Measurements from ENCODE around the gene CNTN5.

CNTN5 gene

GRCh38 chr11:100359281-100359680 is 1338.5 kb downstream of the CNTN5 start:
- no peak for TF ChIP-seq OSR1 (CRISPR knock-in tag; IDR thresholded peaks at IDR 0.05)
- ATAC-seq: no peak

DNA sequence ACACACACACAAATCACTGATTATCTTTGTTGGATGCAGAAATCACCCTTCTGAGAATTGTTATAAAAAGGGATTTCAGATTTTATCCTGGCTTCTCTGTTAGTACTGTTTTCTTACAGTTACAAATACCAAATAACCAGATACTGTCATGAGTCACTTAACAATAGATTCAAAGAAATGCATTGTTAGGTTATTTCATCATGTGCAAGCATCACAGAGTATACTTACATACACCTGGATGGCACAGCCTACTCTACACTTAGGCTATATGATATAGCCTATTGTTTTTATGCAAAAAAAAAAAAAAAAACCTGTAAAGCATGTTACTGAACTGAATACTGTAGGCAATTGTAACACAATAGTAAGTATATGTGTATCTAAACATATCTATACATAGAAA is 1347.1 kb downstream of the CNTN5 start:
- no peak for ATAC-seq

GRCh38 chr11:100383357-100383865 is 1362.7 kb downstream of the CNTN5 start:
- no peak for ATAC-seq
- TF ChIP-seq, protein P1, sequence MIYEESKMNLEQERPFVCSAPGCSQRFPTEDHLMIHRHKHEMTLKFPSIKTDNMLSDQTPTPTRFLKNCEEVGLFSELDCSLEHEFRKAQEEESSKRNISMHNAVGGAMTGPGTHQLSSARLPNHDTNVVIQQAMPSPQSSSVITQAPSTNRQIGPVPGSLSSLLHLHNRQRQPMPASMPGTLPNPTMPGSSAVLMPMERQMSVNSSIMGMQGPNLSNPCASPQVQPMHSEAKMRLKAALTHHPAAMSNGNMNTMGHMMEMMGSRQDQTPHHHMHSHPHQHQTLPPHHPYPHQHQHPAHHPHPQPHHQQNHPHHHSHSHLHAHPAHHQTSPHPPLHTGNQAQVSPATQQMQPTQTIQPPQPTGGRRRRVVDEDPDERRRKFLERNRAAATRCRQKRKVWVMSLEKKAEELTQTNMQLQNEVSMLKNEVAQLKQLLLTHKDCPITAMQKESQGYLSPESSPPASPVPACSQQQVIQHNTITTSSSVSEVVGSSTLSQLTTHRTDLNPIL (CRISPR knock-in tag; IDR thresholded peaks at IDR 0.05; ENCODE audit: low read depth): no peak
- TF ChIP-seq, protein P2, sequence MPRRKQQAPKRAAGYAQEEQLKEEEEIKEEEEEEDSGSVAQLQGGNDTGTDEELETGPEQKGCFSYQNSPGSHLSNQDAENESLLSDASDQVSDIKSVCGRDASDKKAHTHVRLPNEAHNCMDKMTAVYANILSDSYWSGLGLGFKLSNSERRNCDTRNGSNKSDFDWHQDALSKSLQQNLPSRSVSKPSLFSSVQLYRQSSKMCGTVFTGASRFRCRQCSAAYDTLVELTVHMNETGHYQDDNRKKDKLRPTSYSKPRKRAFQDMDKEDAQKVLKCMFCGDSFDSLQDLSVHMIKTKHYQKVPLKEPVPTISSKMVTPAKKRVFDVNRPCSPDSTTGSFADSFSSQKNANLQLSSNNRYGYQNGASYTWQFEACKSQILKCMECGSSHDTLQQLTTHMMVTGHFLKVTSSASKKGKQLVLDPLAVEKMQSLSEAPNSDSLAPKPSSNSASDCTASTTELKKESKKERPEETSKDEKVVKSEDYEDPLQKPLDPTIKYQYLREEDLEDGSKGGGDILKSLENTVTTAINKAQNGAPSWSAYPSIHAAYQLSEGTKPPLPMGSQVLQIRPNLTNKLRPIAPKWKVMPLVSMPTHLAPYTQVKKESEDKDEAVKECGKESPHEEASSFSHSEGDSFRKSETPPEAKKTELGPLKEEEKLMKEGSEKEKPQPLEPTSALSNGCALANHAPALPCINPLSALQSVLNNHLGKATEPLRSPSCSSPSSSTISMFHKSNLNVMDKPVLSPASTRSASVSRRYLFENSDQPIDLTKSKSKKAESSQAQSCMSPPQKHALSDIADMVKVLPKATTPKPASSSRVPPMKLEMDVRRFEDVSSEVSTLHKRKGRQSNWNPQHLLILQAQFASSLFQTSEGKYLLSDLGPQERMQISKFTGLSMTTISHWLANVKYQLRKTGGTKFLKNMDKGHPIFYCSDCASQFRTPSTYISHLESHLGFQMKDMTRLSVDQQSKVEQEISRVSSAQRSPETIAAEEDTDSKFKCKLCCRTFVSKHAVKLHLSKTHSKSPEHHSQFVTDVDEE (CRISPR knock-in tag; IDR thresholded peaks at IDR 0.05): no peak
- no peak for TF ChIP-seq ARNTL (CRISPR knock-in tag; IDR thresholded peaks at IDR 0.05; ENCODE audit: borderline replicate concordance, low read depth)
- TF ChIP-seq ZC3H10 (CRISPR knock-in tag; IDR thresholded peaks at IDR 0.05): no peak

More for the DNA sequence above, 1347.1 kb downstream of the CNTN5 start:
- TF ChIP-seq ZNF8 (CRISPR knock-in tag; IDR thresholded peaks at IDR 0.05) (no peak), ZFP30 (CRISPR knock-in tag; IDR thresholded peaks at IDR 0.05) (no peak), OSR1 (CRISPR knock-in tag; IDR thresholded peaks at IDR 0.05) (no peak)

- ATAC-seq: no peak
- TF ChIP-seq ZFP3 (CRISPR knock-in tag; IDR thresholded peaks at IDR 0.05): no peak
- TF ChIP-seq CSDC2 (CRISPR knock-in tag; IDR thresholded peaks at IDR 0.05): no peak
- TF ChIP-seq, protein P1 (CRISPR knock-in tag; IDR thresholded peaks at IDR 0.05; ENCODE audit: low read depth): no peak
- no peak for TF ChIP-seq ZNF8 (CRISPR knock-in tag; IDR thresholded peaks at IDR 0.05)
- no peak for TF ChIP-seq GLIS3 (CRISPR knock-in tag; IDR thresholded peaks at IDR 0.05)
- no peak for TF ChIP-seq CSRNP3 (CRISPR knock-in tag; IDR thresholded peaks at IDR 0.05)
- no peak for TF ChIP-seq PPARA (CRISPR knock-in tag; IDR thresholded peaks at IDR 0.05; ENCODE audit: borderline replicate concordance)
- TF ChIP-seq TOX (CRISPR knock-in tag; IDR thresholded peaks at IDR 0.05; ENCODE audit: borderline replicate concordance): no peak
- TF ChIP-seq, protein P3, sequence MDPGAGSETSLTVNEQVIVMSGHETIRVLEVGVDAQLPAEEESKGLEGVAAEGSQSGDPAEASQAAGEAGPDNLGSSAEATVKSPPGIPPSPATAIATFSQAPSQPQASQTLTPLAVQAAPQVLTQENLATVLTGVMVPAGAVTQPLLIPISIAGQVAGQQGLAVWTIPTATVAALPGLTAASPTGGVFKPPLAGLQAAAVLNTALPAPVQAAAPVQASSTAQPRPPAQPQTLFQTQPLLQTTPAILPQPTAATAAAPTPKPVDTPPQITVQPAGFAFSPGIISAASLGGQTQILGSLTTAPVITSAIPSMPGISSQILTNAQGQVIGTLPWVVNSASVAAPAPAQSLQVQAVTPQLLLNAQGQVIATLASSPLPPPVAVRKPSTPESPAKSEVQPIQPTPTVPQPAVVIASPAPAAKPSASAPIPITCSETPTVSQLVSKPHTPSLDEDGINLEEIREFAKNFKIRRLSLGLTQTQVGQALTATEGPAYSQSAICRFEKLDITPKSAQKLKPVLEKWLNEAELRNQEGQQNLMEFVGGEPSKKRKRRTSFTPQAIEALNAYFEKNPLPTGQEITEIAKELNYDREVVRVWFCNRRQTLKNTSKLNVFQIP (CRISPR knock-in tag; IDR thresholded peaks at IDR 0.05; ENCODE audit: borderline replicate concordance, low read depth): no peak
Observed at GRCh38 chr11:100396266-100396665, 1375.5 kb downstream of the CNTN5 start.

- TF ChIP-seq BACH2 (CRISPR knock-in tag; IDR thresholded peaks at IDR 0.05; ENCODE audit: borderline replicate concordance): no peak
- TF ChIP-seq OSR1 (CRISPR knock-in tag; IDR thresholded peaks at IDR 0.05): no peak
- TF ChIP-seq ZFP3 (CRISPR knock-in tag; IDR thresholded peaks at IDR 0.05): no peak
- TF ChIP-seq PPARA (CRISPR knock-in tag; IDR thresholded peaks at IDR 0.05; ENCODE audit: borderline replicate concordance): no peak
- TF ChIP-seq ARNTL (CRISPR knock-in tag; IDR thresholded peaks at IDR 0.05; ENCODE audit: borderline replicate concordance, low read depth): no peak
- TF ChIP-seq, protein P2 (CRISPR knock-in tag; IDR thresholded peaks at IDR 0.05): no peak
- TF ChIP-seq, protein P3 (CRISPR knock-in tag; IDR thresholded peaks at IDR 0.05; ENCODE audit: borderline replicate concordance, low read depth): no peak
- TF ChIP-seq SNAI2 (CRISPR knock-in tag; IDR thresholded peaks at IDR 0.05): no peak
- no peak for TF ChIP-seq RARB (CRISPR knock-in tag; IDR thresholded peaks at IDR 0.05)
- TF ChIP-seq ZNF8 (CRISPR knock-in tag; IDR thresholded peaks at IDR 0.05): no peak
- TF ChIP-seq ZC3H10 (CRISPR knock-in tag; IDR thresholded peaks at IDR 0.05): no peak
- TF ChIP-seq CSDC2 (CRISPR knock-in tag; IDR thresholded peaks at IDR 0.05): no peak
- TF ChIP-seq ISL1 (CRISPR knock-in tag; IDR thresholded peaks at IDR 0.05): no peak
- no peak for TF ChIP-seq GLIS3 (CRISPR knock-in tag; IDR thresholded peaks at IDR 0.05)
- TF ChIP-seq ZFP30 (CRISPR knock-in tag; IDR thresholded peaks at IDR 0.05): no peak
- no peak for TF ChIP-seq TOX (CRISPR knock-in tag; IDR thresholded peaks at IDR 0.05; ENCODE audit: borderline replicate concordance)
- ATAC-seq: no peak
Observed at GRCh38 chr11:100397401-100397800, 1376.7 kb downstream of the CNTN5 start.

Measured in SK-N-SH treated with all-trans-retinoic acid at 6 μM for 48 hours (cell line).